ENCODE measurements around the gene FRMD3.

FRMD3 gene

GRCh38 chr9:83281306-83282255, 256.6 kb downstream of the FRMD3 start:
- Mint-ChIP-seq H3K27ac (no peak overlapping the region), H3K36me3 (ENCODE audit: low read depth) (no peaks in the 10 kb centered on the region), H3K27me3 (no peaks in the 10 kb centered on the region), H3K9me3 (no peaks in the 10 kb centered on the region), H3K4me1 (ENCODE audit: low read depth) (no peaks in the 10 kb centered on the region), H3K4me3 (no peak overlapping the region)

DNA sequence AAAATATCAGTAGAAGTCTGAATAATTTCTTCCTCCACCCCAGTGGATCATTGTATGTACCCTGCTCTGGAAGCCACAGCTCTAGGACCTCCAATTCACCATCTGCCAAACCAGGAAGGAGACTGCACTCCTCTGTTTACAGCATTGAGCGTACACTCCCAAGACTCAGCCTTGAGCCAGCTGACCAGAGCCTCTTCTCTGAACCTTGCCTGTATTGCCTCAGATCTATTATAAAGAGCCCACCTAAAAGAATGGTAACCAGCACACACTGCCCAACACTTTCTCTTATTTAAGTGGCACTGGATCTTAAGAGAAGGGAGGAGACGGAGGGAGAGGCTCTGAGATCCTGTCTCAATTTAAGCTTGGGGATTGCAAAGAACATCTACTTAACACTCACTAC, 257.4 kb downstream of the FRMD3 start:
- Mint-ChIP-seq H3K27ac (no peak overlapping the region), H3K4me1 (ENCODE audit: low read depth) (no peaks in the 10 kb centered on the region), H3K4me3 (no peak overlapping the region), H3K9me3 (no peaks in the 10 kb centered on the region), H3K27me3 (no peaks in the 10 kb centered on the region), H3K36me3 (ENCODE audit: low read depth) (no peaks in the 10 kb centered on the region)

- H3K36me3 Mint-ChIP-seq (ENCODE audit: low read depth) = no peaks in the 10 kb centered on the region
- no peaks in the 10 kb centered on the region for H3K9me3 Mint-ChIP-seq
- no peak overlapping the region for H3K4me3 Mint-ChIP-seq
- H3K4me1 Mint-ChIP-seq (ENCODE audit: low read depth) = no peaks in the 10 kb centered on the region
- no peak overlapping the region for H3K27ac Mint-ChIP-seq
- H3K27me3 Mint-ChIP-seq = no peaks in the 10 kb centered on the region
These were observed 257.9 kb downstream of the FRMD3 start for GRCh38 chr9:83280268-83280667.

DNA sequence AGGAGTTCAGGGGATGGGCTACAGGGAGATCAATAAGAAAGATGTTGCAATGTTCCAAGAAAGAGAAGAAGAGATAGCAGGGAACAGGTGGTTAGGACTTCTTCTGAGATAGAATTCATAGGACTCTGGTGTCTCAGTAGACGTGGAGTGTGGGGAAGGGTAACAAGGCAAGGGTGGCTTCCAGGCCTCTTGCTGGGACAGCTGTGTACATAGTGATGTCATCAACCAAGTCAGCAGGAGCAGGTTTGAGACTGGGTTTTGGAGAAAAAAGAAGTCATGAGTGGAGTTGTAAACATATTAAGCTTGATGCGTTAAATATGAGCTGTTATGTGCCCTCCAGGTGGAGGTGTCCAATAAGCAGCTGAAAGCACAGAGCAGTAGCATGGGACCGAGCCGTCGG, 263.4 kb downstream of the FRMD3 start:
- Mint-ChIP-seq H3K4me1 (ENCODE audit: low read depth) (no peaks in the 10 kb centered on the region), H3K4me3 (no peak overlapping the region), H3K36me3 (ENCODE audit: low read depth) (no peaks in the 10 kb centered on the region), H3K27me3 (no peaks in the 10 kb centered on the region), H3K9me3 (no peaks in the 10 kb centered on the region), H3K27ac (no peak overlapping the region)

DNA sequence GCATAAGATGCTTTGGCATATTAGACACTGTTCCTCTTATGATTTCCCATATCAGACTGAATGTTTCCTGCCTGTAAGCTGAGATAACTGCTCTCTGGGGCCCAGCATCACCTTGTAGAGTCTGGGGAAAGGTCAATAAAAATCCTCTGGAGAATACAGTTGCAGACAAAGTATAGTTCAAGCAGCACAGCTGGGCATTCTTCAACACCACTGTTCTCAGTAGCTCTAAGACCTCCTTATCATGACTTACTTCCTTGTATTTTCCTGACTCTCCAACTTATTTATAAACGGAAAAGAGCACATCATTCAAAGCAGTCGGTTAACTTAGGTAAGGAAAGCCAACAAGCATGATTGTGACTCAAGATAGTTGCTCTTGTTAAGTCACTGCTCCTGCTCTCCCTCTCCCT, 266.5 kb downstream of the FRMD3 start:
- Mint-ChIP-seq H3K4me3 (no peak overlapping the region), H3K4me1 (ENCODE audit: low read depth) (no peaks in the 10 kb centered on the region), H3K9me3 (no peaks in the 10 kb centered on the region), H3K27ac (no peak overlapping the region), H3K27me3 (no peaks in the 10 kb centered on the region), H3K36me3 (ENCODE audit: low read depth) (no peaks in the 10 kb centered on the region)

- Mint-ChIP-seq H3K36me3 (ENCODE audit: low read depth) (no peaks in the 10 kb centered on the region), H3K4me3 (no peak overlapping the region), H3K27ac (no peak overlapping the region), H3K9me3 (no peaks in the 10 kb centered on the region), H3K27me3 (no peaks in the 10 kb centered on the region), H3K4me1 (ENCODE audit: low read depth) (no peaks in the 10 kb centered on the region)
These were observed 268.1 kb downstream of the FRMD3 start for GRCh38 chr9:83270116-83270515.

DNA sequence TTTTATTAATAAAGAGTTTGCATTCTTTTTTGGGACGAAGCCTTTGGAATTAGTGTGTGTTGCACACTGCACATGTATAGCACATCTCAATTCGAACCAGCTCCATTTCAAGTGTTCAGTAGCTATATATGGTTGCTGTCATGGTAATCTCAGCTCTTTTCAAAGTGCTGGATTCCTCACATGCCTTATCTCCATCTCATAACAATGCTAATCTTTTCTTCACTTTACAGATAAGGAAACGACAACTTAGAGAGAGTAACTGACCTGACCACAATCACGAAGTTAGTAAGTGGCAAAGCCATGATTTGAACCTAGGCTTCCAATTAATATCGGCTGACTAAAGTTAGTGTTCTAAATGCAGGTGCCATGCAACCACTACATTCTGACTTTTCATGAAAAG, 270.5 kb downstream of the FRMD3 start:
- Mint-ChIP-seq H3K9me3 (no peaks in the 10 kb centered on the region), H3K27ac (no peak overlapping the region), H3K4me3 (no peak overlapping the region), H3K36me3 (ENCODE audit: low read depth) (no peaks in the 10 kb centered on the region), H3K4me1 (ENCODE audit: low read depth) (no peaks in the 10 kb centered on the region), H3K27me3 (no peaks in the 10 kb centered on the region)

GRCh38 chr9:83266666-83267496, 271.3 kb downstream of the FRMD3 start:
- Mint-ChIP-seq H3K4me1 (ENCODE audit: low read depth) (no peaks in the 10 kb centered on the region), H3K27me3 (no peaks in the 10 kb centered on the region), H3K9me3 (no peaks in the 10 kb centered on the region), H3K27ac (no peak overlapping the region), H3K4me3 (no peak overlapping the region), H3K36me3 (ENCODE audit: low read depth) (no peaks in the 10 kb centered on the region)

GRCh38 chr9:83266331-83266665, 271.9 kb downstream of the FRMD3 start:
- H3K4me3 Mint-ChIP-seq = no peak overlapping the region
- no peaks in the 10 kb centered on the region for H3K9me3 Mint-ChIP-seq
- no peaks in the 10 kb centered on the region for H3K27me3 Mint-ChIP-seq
- H3K36me3 Mint-ChIP-seq (ENCODE audit: low read depth) = no peaks in the 10 kb centered on the region
- H3K4me1 Mint-ChIP-seq (ENCODE audit: low read depth) = no peaks in the 10 kb centered on the region
- no peak overlapping the region for H3K27ac Mint-ChIP-seq

- Mint-ChIP-seq H3K36me3 (ENCODE audit: low read depth) (no peaks in the 10 kb centered on the region), H3K27ac (no peak overlapping the region), H3K4me3 (no peak overlapping the region), H3K4me1 (ENCODE audit: low read depth) (no peaks in the 10 kb centered on the region), H3K27me3 (no peaks in the 10 kb centered on the region), H3K9me3 (no peaks in the 10 kb centered on the region)
These were observed 273.9 kb downstream of the FRMD3 start for GRCh38 chr9:83264315-83264714.

DNA sequence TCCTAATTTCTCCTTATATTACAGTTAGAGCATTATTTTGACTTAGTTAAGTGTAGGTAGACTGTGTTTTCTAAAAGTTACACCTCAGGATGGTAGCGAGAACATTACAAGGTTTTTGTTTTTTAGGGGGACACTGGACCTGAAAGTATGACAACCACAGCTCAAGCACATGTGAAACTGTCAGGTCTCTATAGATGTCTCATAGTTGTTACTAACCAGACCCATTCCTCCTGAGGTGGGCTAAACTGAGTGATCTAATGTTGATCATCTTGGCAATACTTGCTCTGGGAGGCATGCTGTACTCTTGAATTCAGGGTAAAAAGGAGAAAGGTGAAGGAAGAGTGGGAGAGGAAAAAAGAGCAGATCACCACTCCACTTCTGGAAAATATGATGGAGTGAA, 278.6 kb downstream of the FRMD3 start:
- Mint-ChIP-seq H3K9me3 (no peaks in the 10 kb centered on the region), H3K27me3 (peaks cover 5% of the 10 kb centered on the region), H3K4me3 (no peak overlapping the region), H3K27ac (no peak overlapping the region), H3K36me3 (ENCODE audit: low read depth) (no peaks in the 10 kb centered on the region), H3K4me1 (ENCODE audit: low read depth) (no peaks in the 10 kb centered on the region)

DNA sequence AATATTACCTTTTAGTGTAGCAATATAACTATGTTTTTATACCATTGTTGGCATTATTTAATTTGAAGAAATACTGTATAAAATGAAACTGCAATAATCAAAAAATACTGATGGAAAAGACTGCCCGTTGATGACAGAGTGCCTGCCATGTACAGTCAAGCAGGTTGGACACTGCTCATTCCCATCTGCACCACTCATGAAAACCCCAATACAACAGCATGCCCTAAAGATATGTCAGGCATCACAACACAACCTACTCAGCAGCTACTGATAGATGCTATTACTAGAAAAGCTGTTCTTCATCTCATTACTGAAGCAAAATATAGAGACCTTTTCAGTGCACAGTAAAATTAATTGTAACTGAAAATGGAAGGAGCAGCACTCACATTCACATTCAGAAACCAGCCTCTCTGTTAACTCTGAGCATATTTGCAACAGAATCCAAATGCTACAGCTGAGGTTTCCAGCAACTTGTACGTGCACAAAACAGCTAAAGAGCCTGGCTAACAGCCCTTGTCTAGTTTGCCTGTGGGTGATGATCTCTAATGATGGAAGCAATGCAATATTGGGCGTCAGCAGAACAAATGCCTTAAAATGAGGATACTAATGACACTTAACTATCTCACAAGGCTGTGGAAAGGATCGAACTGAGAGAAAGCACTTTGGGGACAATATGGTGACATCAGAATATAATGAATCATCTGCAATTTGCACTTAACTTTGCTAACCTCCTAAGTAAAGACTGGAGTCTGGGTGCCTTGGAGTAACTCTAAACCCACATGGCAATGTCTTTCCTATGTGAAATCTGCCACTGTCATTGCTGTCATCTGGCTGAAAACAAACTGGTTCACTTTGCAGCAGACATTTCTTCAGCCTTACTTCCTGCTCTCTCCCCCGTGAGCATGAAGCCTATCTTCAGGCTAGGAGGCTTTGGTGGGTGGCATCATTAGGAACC, 280.0 kb downstream of the FRMD3 start:
- no peak overlapping the region for H3K4me3 Mint-ChIP-seq
- no peaks in the 10 kb centered on the region for H3K9me3 Mint-ChIP-seq
- H3K27ac Mint-ChIP-seq = no peak overlapping the region
- no peaks in the 10 kb centered on the region for H3K4me1 Mint-ChIP-seq (ENCODE audit: low read depth)
- H3K27me3 Mint-ChIP-seq = peaks cover 5% of the 10 kb centered on the region
- H3K36me3 Mint-ChIP-seq (ENCODE audit: low read depth) = no peaks in the 10 kb centered on the region

DNA sequence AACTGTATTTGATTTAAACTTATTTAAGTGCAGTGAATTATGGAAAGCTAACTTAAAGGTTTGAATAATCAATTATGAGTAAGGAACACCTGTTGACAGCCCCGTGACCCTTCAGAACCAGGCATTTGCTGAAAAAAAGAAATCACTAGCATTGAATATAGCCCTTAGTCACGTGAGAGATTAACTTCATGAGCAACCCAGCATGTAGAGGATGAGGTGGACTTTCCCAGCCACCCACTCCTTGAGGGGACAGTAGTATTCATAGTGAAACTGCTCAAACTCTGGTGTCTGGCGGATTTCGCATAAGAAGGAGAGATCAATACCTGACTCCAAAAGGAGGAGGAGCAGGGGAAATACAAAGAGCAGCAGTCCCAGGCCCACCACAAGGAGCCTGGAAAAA, 290.5 kb downstream of the FRMD3 start:
- peaks cover 17% of the 10 kb centered on the region for H3K9me3 Mint-ChIP-seq
- H3K36me3 Mint-ChIP-seq (ENCODE audit: low read depth) = no peaks in the 10 kb centered on the region
- no peak overlapping the region for H3K27ac Mint-ChIP-seq
- no peak overlapping the region for H3K4me3 Mint-ChIP-seq
- no peaks in the 10 kb centered on the region for H3K27me3 Mint-ChIP-seq
- no peaks in the 10 kb centered on the region for H3K4me1 Mint-ChIP-seq (ENCODE audit: low read depth)

GRCh38 chr9:83245979-83246659, 292.1 kb downstream of the FRMD3 start:
- Mint-ChIP-seq H3K27me3 (no peaks in the 10 kb centered on the region), H3K36me3 (ENCODE audit: low read depth) (no peaks in the 10 kb centered on the region), H3K4me3 (no peak overlapping the region), H3K27ac (no peak overlapping the region), H3K9me3 (peaks cover 2% of the 10 kb centered on the region), H3K4me1 (ENCODE audit: low read depth) (no peaks in the 10 kb centered on the region)
